K562 (cell line): ENCODE results near the gene HCRTR1. TPM values are rescaled to one million over a fixed set of nuclear protein-coding genes. Genes with fewer than 3 reads are reported as not detected.
A peak's percentile ranks its signal among the peaks of the same experiment; 100 is the strongest.

Experiments used
- CAMTA2 ChIP-seq: fragments of 250-450 bp; sonication (Bioruptor Pico); conservative IDR thresholded peaks from 2 replicates; pipeline ENCODE4 v1.5.1; 2022
- CTBP1 ChIP-seq: fragments of 450-650 bp; IDR thresholded peaks from 2 replicates; pipeline ENCODE4 v1.6.1; 2016; ENCODE audit warnings: borderline replicate concordance
- JUND ChIP-seq, 2 experiments: IDR thresholded peaks; 2 replicates in 1 of 2; 3 replicates in 1 of 2; pipeline ENCODE4 v1.6.1; 2011; ENCODE audit warnings: borderline replicate concordance in 2 of 2, low read depth in 2 of 2, low read length in 2 of 2, improper control_type of control experiment in 1 of 2, missing biosample characterization in 1 of 2, missing genetic modification characterization in 1 of 2, missing genetic modification reagents in 1 of 2
- MED1 ChIP-seq: sonication (generic); formaldehyde crosslinking; IDR thresholded peaks from 2 replicates; pipeline ENCODE4 v1.8.1; 2023; ENCODE audit warnings: missing genetic modification reagents, borderline replicate concordance
- NFXL1 ChIP-seq: fragments of 450-650 bp; formaldehyde crosslinking; IDR thresholded peaks from 2 replicates; pipeline ENCODE4 v1.4.0; 2021; ENCODE audit warnings: mild to moderate bottlenecking
- PRMT5 ChIP-seq: sonication (generic); formaldehyde crosslinking; IDR thresholded peaks from 2 replicates; pipeline ENCODE4 v1.5.0; 2020; ENCODE audit warnings: missing genetic modification reagents
- SMC3 ChIP-seq: conservative IDR thresholded peaks from 2 replicates; pipeline ENCODE4 v1.6.1; 2011; ENCODE audit warnings: low read depth, low read length, improper control_type of control experiment; ENCODE audit not compliant: insufficient read depth
- TFAM ChIP-seq: fragments of 250-450 bp; sonication (Bioruptor Pico); conservative IDR thresholded peaks from 2 replicates; pipeline ENCODE4 v1.5.0; 2021; ENCODE audit warnings: mild to moderate bottlenecking, moderate library complexity
- TOE1 ChIP-seq, 2 experiments: fragments of 450-650 bp in 1 of 2; sonication (generic) in 1 of 2; formaldehyde crosslinking in 1 of 2; IDR thresholded peaks; 2 replicates each; pipeline versions ENCODE4 v1.7.1 to v1.8.0; 2016 to 2022; ENCODE audit warnings: borderline replicate concordance in 2 of 2, mild to moderate bottlenecking in 2 of 2, antibody characterized with exemption in 1 of 2, inconsistent platforms in 1 of 2, low read depth in 1 of 2, missing genetic modification reagents in 1 of 2, moderate library complexity in 1 of 2
- XRCC5 ChIP-seq: fragments of 200-400 bp; formaldehyde crosslinking; IDR thresholded peaks from 2 replicates; pipeline ENCODE4 v1.6.1; 2017; ENCODE audit warnings: low read depth, mild to moderate bottlenecking, low read length
- YBX1 ChIP-seq: fragments of 450-650 bp; IDR thresholded peaks from 2 replicates; pipeline ENCODE4 v1.7.1; 2016; ENCODE audit warnings: mild to moderate bottlenecking
- ZNF165 ChIP-seq: fragments of 250-450 bp; sonication (Bioruptor Pico); IDR thresholded peaks from 2 replicates; pipeline ENCODE4 v1.4.0; 2020; ENCODE audit warnings: borderline replicate concordance
- ZNF23 ChIP-seq: fragments of 250-450 bp; sonication (Bioruptor Pico); IDR thresholded peaks from 2 replicates; pipeline ENCODE4 v1.4.0; 2020; ENCODE audit warnings: mild to moderate bottlenecking
- ZNF324 ChIP-seq: fragments of 250-450 bp; sonication (Bioruptor Pico); IDR thresholded peaks from 2 replicates; pipeline ENCODE4 v1.4.0; 2020; ENCODE audit warnings: mild to moderate bottlenecking
- polyA plus RNA-seq, 8 experiments: library from polyadenylated mRNA; depleted of rRNA in 4 of 8; stranded (reverse) in 5 of 8; unstranded in 3 of 8; fragments of >200 nt; fragmentation: Nextera tagmentation in 2 of 8; fragmentation: Illumina TruSeq in 1 of 8; extraction: Ambion mirVana in 2 of 8; extraction: Trizol in 1 of 8; gene quantifications; 2 replicates each; pipeline versions ENCODE4 v1.2.1 to v1.2.3, GENCODE V29; 2011 to 2014; ENCODE audit warnings: inconsistent platforms in 1 of 8, missing spikeins in 1 of 8
- total RNA-seq, 7 experiments: library from RNA; depleted of rRNA in 6 of 7; stranded (reverse); fragments of >200 nt in 6 of 7; fragmentation: Illumina TruSeq in 2 of 7; extraction: Trizol in 2 of 7; gene quantifications; 2 replicates each; pipeline versions ENCODE4 v1.2.1 to v1.2.3, GENCODE V29; 2011 to 2021; ENCODE audit warnings: low replicate concordance in 1 of 7
- TF ChIP-seq, protein P1 (sequence below): fragments of 250-450 bp; sonication (Bioruptor Pico); IDR thresholded peaks from 2 replicates; pipeline ENCODE4 v1.9.0; 2021; ENCODE audit warnings: mild to moderate bottlenecking, inconsistent platforms
- TF ChIP-seq, protein P2 (sequence below), 3 experiments: IDR thresholded peaks in 2 of 3; conservative IDR thresholded peaks in 1 of 3; 2 replicates each; pipeline ENCODE4 v1.5.1; 2011 to 2012; ENCODE audit warnings: low read length in 3 of 3, mild to moderate bottlenecking in 3 of 3, control low read depth in 2 of 3, improper control_type of control experiment in 1 of 3, inconsistent platforms in 1 of 3, low read depth in 1 of 3, mixed read lengths in 1 of 3, moderate library complexity in 1 of 3; ENCODE audit not compliant: insufficient read depth in 2 of 3
- TF ChIP-seq, protein P3 (sequence below): fragments of 450-650 bp; IDR thresholded peaks from 2 replicates; pipeline ENCODE4 v1.6.1; 2016; ENCODE audit warnings: mild to moderate bottlenecking
- TF ChIP-seq, protein P4 (sequence below): fragments of 250-450 bp; sonication (Bioruptor Pico); IDR thresholded peaks from 2 replicates; pipeline ENCODE4 v1.8.0; 2022; ENCODE audit warnings: moderate library complexity, mild to moderate bottlenecking, inconsistent platforms
- TF ChIP-seq, protein P5 (sequence below): fragments of 250-450 bp; sonication (Bioruptor Pico); IDR thresholded peaks from 2 replicates; pipeline ENCODE4 v1.8.0; 2022; ENCODE audit warnings: inconsistent platforms, mild to moderate bottlenecking, moderate library complexity, borderline replicate concordance

The HCRTR1 gene
- total and polyA plus RNA-seq, 9 of the 15 experiments (the other 6 are each of a cell fraction or from before 2014, with no cell fraction given): not detected

DNA sequence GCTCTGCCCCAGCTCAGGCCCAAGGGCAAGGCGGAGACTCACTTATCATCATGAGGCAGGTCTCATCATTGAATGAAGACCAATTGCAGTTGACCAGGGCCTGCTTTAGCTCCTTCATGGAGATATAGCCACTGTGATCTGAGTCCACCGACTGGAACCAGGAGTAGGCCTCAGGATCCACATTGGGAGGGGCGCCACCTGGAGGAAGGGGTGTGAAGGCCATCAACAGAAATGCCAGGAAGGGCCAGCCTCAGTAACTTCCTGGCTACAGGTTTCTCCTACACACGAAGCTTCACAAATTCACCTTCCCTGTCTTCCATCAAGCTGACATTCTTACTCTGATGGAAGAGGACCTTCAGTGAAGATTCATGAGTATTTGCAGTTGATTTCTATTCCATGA is 15.6 kb downstream of the HCRTR1 start (continued):
- TF ChIP-seq, protein P1, sequence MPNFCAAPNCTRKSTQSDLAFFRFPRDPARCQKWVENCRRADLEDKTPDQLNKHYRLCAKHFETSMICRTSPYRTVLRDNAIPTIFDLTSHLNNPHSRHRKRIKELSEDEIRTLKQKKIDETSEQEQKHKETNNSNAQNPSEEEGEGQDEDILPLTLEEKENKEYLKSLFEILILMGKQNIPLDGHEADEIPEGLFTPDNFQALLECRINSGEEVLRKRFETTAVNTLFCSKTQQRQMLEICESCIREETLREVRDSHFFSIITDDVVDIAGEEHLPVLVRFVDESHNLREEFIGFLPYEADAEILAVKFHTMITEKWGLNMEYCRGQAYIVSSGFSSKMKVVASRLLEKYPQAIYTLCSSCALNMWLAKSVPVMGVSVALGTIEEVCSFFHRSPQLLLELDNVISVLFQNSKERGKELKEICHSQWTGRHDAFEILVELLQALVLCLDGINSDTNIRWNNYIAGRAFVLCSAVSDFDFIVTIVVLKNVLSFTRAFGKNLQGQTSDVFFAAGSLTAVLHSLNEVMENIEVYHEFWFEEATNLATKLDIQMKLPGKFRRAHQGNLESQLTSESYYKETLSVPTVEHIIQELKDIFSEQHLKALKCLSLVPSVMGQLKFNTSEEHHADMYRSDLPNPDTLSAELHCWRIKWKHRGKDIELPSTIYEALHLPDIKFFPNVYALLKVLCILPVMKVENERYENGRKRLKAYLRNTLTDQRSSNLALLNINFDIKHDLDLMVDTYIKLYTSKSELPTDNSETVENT: no peak
- peak; percentile 47; the same call in 1 of the 2 replicates for TF ChIP-seq XRCC5
- no peak for TF ChIP-seq TOE1 (IDR thresholded peaks at IDR 0.05; ENCODE audit: borderline replicate concordance)
- TF ChIP-seq TOE1 (CRISPR knock-in tag; IDR thresholded peaks at IDR 0.05; ENCODE audit: borderline replicate concordance, low read depth): no peak
- no peak for TF ChIP-seq MED1 (CRISPR knock-in tag)
- no peak for TF ChIP-seq PRMT5 (CRISPR knock-in tag)
- TF ChIP-seq ZNF324 (CRISPR knock-in tag): no peak
- TF ChIP-seq, protein P2, sequence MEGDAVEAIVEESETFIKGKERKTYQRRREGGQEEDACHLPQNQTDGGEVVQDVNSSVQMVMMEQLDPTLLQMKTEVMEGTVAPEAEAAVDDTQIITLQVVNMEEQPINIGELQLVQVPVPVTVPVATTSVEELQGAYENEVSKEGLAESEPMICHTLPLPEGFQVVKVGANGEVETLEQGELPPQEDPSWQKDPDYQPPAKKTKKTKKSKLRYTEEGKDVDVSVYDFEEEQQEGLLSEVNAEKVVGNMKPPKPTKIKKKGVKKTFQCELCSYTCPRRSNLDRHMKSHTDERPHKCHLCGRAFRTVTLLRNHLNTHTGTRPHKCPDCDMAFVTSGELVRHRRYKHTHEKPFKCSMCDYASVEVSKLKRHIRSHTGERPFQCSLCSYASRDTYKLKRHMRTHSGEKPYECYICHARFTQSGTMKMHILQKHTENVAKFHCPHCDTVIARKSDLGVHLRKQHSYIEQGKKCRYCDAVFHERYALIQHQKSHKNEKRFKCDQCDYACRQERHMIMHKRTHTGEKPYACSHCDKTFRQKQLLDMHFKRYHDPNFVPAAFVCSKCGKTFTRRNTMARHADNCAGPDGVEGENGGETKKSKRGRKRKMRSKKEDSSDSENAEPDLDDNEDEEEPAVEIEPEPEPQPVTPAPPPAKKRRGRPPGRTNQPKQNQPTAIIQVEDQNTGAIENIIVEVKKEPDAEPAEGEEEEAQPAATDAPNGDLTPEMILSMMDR (IDR thresholded peaks at IDR 0.05 in 2 of 3, conservative IDR thresholded peaks at IDR 0.05 in 1 of 3; ENCODE audit: insufficient read depth in 2 of 3, low read depth in 1 of 3, low read length in 3 of 3): peak; percentile 76 to 92 (median 78)
- no peak for TF ChIP-seq TFAM (CRISPR knock-in tag)
- TF ChIP-seq ZNF23 (CRISPR knock-in tag): no peak
- TF ChIP-seq CTBP1: no peak
- no peak for TF ChIP-seq NFXL1 (CRISPR knock-in tag)
- TF ChIP-seq, protein P3, sequence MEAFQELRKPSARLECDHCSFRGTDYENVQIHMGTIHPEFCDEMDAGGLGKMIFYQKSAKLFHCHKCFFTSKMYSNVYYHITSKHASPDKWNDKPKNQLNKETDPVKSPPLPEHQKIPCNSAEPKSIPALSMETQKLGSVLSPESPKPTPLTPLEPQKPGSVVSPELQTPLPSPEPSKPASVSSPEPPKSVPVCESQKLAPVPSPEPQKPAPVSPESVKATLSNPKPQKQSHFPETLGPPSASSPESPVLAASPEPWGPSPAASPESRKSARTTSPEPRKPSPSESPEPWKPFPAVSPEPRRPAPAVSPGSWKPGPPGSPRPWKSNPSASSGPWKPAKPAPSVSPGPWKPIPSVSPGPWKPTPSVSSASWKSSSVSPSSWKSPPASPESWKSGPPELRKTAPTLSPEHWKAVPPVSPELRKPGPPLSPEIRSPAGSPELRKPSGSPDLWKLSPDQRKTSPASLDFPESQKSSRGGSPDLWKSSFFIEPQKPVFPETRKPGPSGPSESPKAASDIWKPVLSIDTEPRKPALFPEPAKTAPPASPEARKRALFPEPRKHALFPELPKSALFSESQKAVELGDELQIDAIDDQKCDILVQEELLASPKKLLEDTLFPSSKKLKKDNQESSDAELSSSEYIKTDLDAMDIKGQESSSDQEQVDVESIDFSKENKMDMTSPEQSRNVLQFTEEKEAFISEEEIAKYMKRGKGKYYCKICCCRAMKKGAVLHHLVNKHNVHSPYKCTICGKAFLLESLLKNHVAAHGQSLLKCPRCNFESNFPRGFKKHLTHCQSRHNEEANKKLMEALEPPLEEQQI: no peak
- TF ChIP-seq, protein P4, sequence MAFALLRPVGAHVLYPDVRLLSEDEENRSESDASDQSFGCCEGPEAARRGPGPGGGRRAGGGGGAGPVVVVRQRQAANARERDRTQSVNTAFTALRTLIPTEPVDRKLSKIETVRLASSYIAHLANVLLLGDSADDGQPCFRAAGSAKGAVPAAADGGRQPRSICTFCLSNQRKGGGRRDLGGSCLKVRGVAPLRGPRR (CRISPR knock-in tag): no peak
- no peak for TF ChIP-seq ZNF165 (CRISPR knock-in tag)
- TF ChIP-seq, protein P5, sequence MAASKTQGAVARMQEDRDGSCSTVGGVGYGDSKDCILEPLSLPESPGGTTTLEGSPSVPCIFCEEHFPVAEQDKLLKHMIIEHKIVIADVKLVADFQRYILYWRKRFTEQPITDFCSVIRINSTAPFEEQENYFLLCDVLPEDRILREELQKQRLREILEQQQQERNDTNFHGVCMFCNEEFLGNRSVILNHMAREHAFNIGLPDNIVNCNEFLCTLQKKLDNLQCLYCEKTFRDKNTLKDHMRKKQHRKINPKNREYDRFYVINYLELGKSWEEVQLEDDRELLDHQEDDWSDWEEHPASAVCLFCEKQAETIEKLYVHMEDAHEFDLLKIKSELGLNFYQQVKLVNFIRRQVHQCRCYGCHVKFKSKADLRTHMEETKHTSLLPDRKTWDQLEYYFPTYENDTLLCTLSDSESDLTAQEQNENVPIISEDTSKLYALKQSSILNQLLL (CRISPR knock-in tag): no peak
- no peak for TF ChIP-seq YBX1
- no peak for TF ChIP-seq CAMTA2 (CRISPR knock-in tag)
- peak; percentile 63 for TF ChIP-seq SMC3
- 0 out of 2 replicates have a peak, but pooled peaks have one; percentile 11 for TF ChIP-seq JUND (IDR thresholded peaks at IDR 0.05; ENCODE audit: borderline replicate concordance, low read depth, low read length)
- no peak for TF ChIP-seq JUND (tag; IDR thresholded peaks at IDR 0.05; ENCODE audit: borderline replicate concordance, low read depth, low read length)
